Esophagus muscularis mucosa (tissue), 4 donors: Measurements from ENCODE around the gene THBS1.

Experiments used
- CTCF ChIP-seq, 3 experiments: fragments of 200-600 bp in 2 of 3; fragments of 450-650 bp in 1 of 3; sonication (generic) in 2 of 3; IDR thresholded peaks; one replicate each; pipeline ENCODE4 v1.5.1; 2017 to 2019; ENCODE audit warnings: antibody characterized with exemption in 3 of 3, mild to moderate bottlenecking in 2 of 3, moderate library complexity in 1 of 3
- EP300 ChIP-seq: sonication (generic); formaldehyde crosslinking; IDR thresholded peaks from one replicate; pipeline ENCODE4 v1.6.1; 2017; ENCODE audit warnings: antibody characterized with exemption
- POLR2A ChIP-seq: fragments of 450-650 bp; IDR thresholded peaks from one replicate; pipeline ENCODE4 v1.6.1; 2017; ENCODE audit warnings: antibody characterized with exemption, moderate library complexity, mild to moderate bottlenecking, low read depth

GRCh38 chr15:39638041-39638440 lies 57.2 kb downstream of the THBS1 start:
- TF ChIP-seq CTCF (IDR thresholded peaks at IDR 0.05) (no peak), POLR2A (no peak), EP300 (no peak)
